NCI-H82 treated with DMSO at 0.1 percent for 48 hours (cell line): ENCODE results near the gene GGTLC1.

Experiments used
- DNase-seq: peaks from one replicate; lab custom pipeline; 2025; ENCODE audit not compliant: unreplicated experiment; lab: John Stamatoyannopoulos, UW

GGTLC1 gene

GRCh38 chr20:23988561-23988960 lies at the start of gene GGTLC1:
GGTLC1 (minus strand) TSS chr20:23988779; CDS start chr20:23986611, 2,168 bp downstream.
- DNase-seq = no peak

- DNase-seq = no peak
Measured at GRCh38 chr20:24034820-24035219, 46.2 kb upstream of the GGTLC1 start.

- DNase-seq = no peak
Measured at GRCh38 chr20:24033565-24033964, 45.0 kb upstream of the GGTLC1 start.

GRCh38 chr20:24033151-24033550 lies 44.6 kb upstream of the GGTLC1 start:
- DNase-seq = no peak

- no peak for DNase-seq
Measured at GRCh38 chr20:24032400-24032898, 43.9 kb upstream of the GGTLC1 start.

- DNase-seq = no peak
Measured at GRCh38 chr20:24027229-24027628, 38.6 kb upstream of the GGTLC1 start.

- DNase-seq = no peak
Measured at GRCh38 chr20:24022621-24023180, 34.1 kb upstream of the GGTLC1 start.

- no peak for DNase-seq
Measured at GRCh38 chr20:24018796-24019195, 30.2 kb upstream of the GGTLC1 start.

- DNase-seq = no peak
Measured at GRCh38 chr20:24017458-24017755, 28.8 kb upstream of the GGTLC1 start.

GRCh38 chr20:24016607-24017457 lies 28.3 kb upstream of the GGTLC1 start:
- no peak for DNase-seq

- no peak for DNase-seq
Measured at GRCh38 chr20:24013953-24014352, 25.4 kb upstream of the GGTLC1 start.

GRCh38 chr20:24011282-24011681 lies 22.7 kb upstream of the GGTLC1 start:
- DNase-seq = no peak

GRCh38 chr20:24007758-24008157 lies 19.2 kb upstream of the GGTLC1 start:
- DNase-seq = no peak

- DNase-seq = no peak
Measured at GRCh38 chr20:24007073-24007595, 18.6 kb upstream of the GGTLC1 start.

GRCh38 chr20:24006626-24007025 lies 18.0 kb upstream of the GGTLC1 start:
- DNase-seq = no peak

- no peak for DNase-seq
Measured at GRCh38 chr20:24004471-24004870, 15.9 kb upstream of the GGTLC1 start.

- DNase-seq = no peak
Measured at GRCh38 chr20:24002896-24003295, 14.3 kb upstream of the GGTLC1 start.

GRCh38 chr20:24001712-24002405 lies 13.3 kb upstream of the GGTLC1 start:
- DNase-seq = no peak

- no peak for DNase-seq
Measured at GRCh38 chr20:23998844-23999243, 10.3 kb upstream of the GGTLC1 start.

GRCh38 chr20:23998392-23998791 lies 9.8 kb upstream of the GGTLC1 start:
- DNase-seq = no peak

GRCh38 chr20:23995905-23996666 lies 7.5 kb upstream of the GGTLC1 start:
- DNase-seq = no peak
